H1 (cell line): Measurements from ENCODE around the gene KRT77. TPM values are rescaled to one million over a fixed set of nuclear protein-coding genes. Genes with fewer than 3 reads are reported as not detected.

Source experiments
- CTCF ChIA-PET: fragments of 300-600 bp; sonication (Branson Sonifier 250); formaldehyde crosslinking; loops from one replicate; lab custom pipeline; 2021; ENCODE audit not compliant: partially characterized antibody; lab: Charles Lee
- POLR2A ChIA-PET: fragments of 300-600 bp; sonication (Branson Sonifier 250); formaldehyde crosslinking; loops from one replicate; lab custom pipeline; 2021; ENCODE audit warnings: inconsistent platforms; ENCODE audit not compliant: partially characterized antibody; lab: Charles Lee
- DNase-seq, 2 experiments: peaks; one replicate each; pipeline versions ENCODE4 v3.0.0 to v3.0.0-alpha.2; 2010 to 2022; ENCODE audit warnings: low spot score in 2 of 2, low read depth in 1 of 2, mixed read lengths in 1 of 2
- FAIRE-seq: peaks from 2 replicates; lab custom pipeline; 2011; peaks lifted over from hg19 to GRCh38; lab: Jason Lieb, UNC
- H2AFZ ChIP-seq: 2 replicates; pipeline ENCODE4 v1.8.1; 2012; ENCODE audit warnings: low read length, inconsistent platforms
- H2AK5ac ChIP-seq: 2 replicates; pipeline ENCODE4 v1.6.1; 2013; ENCODE audit warnings: low read depth, low read length
- H2BK120ac ChIP-seq: replicated peaks from 2 replicates; pipeline ENCODE3; 2013; ENCODE audit warnings: low read depth, low read length, inconsistent platforms
- H2BK12ac ChIP-seq: 2 replicates; pipeline ENCODE4 v1.6.1; 2013; ENCODE audit warnings: low read depth, low read length
- H2BK15ac ChIP-seq: 2 replicates; pipeline ENCODE4 v1.6.1; 2013; ENCODE audit warnings: low read length
- H2BK20ac ChIP-seq: 2 replicates; pipeline ENCODE4 v1.6.1; 2013; ENCODE audit warnings: low read length
- H2BK5ac ChIP-seq: 2 replicates; pipeline ENCODE4 v1.6.1; 2013; ENCODE audit warnings: low read depth, low read length
- H3K14ac ChIP-seq: 2 replicates; pipeline ENCODE4 v1.6.1; 2013; ENCODE audit warnings: inconsistent platforms; ENCODE audit not compliant: insufficient read length
- H3K18ac ChIP-seq: 2 replicates; pipeline ENCODE4 v1.6.1; 2013; ENCODE audit warnings: low read length; ENCODE audit errors: extremely low read depth
- H3K23ac ChIP-seq: 2 replicates; pipeline ENCODE4 v1.6.1; 2013; ENCODE audit warnings: inconsistent platforms; ENCODE audit not compliant: insufficient read length
- H3K23me2 ChIP-seq: 2 replicates; pipeline ENCODE4 v1.6.1; 2013; ENCODE audit warnings: low read depth, low read length
- H3K27ac ChIP-seq: 2 replicates; pipeline ENCODE4 v1.6.1; 2011; ENCODE audit warnings: low read depth, low read length, inconsistent platforms
- H3K27me3 ChIP-seq, 4 experiments: replicated peaks in 1 of 4; 1 replicate in 1 of 4; 2 replicates in 3 of 4; pipeline versions ENCODE4 v1.6.1 to v1.8.1; 2011 to 2013; ENCODE audit warnings: low read length in 3 of 4, mild to moderate bottlenecking in 3 of 4, inconsistent platforms in 2 of 4, mixed read lengths in 2 of 4, moderate library complexity in 1 of 4; ENCODE audit not compliant: control insufficient read depth in 3 of 4, insufficient read depth in 3 of 4; ENCODE audit errors: extremely low read depth in 1 of 4
- H3K36me3 ChIP-seq, 4 experiments: 2 replicates each; pipeline versions ENCODE4 v1.6.1 to v1.8.1; 2011 to 2013; ENCODE audit warnings: mild to moderate bottlenecking in 4 of 4, low read length in 3 of 4, moderate library complexity in 2 of 4, control low read depth in 1 of 4, inconsistent platforms in 1 of 4; ENCODE audit not compliant: insufficient read depth in 4 of 4, control insufficient read depth in 2 of 4
- H3K4ac ChIP-seq: replicated peaks from 2 replicates; pipeline ENCODE3; 2013; ENCODE audit warnings: low read length, low read depth, mixed read lengths, inconsistent platforms; ENCODE audit not compliant: insufficient read length
- H3K4me1 ChIP-seq, 4 experiments: replicated peaks in 1 of 4; 1 replicate in 1 of 4; 2 replicates in 3 of 4; pipeline versions ENCODE4 v1.6.1 to v1.8.1; 2011 to 2013; ENCODE audit warnings: low read length in 3 of 4, inconsistent platforms in 2 of 4, mixed read lengths in 1 of 4; ENCODE audit not compliant: insufficient read depth in 4 of 4, control insufficient read depth in 3 of 4
- H3K4me2 ChIP-seq, 2 experiments: 2 replicates each; pipeline versions ENCODE4 v1.6.1 to v1.8.1; 2011 to 2013; ENCODE audit warnings: low read depth in 2 of 2, low read length in 2 of 2, control low read depth in 1 of 2, inconsistent platforms in 1 of 2, mild to moderate bottlenecking in 1 of 2; ENCODE audit not compliant: insufficient read depth in 1 of 2
- H3K4me3 ChIP-seq, 4 experiments: fragments of 200-600, 300-600 bp in 1 of 4; sonication (generic), shearing (Covaris generic), sonication (Bioruptor Twin) in 1 of 4; 2 replicates each; pipeline versions ENCODE4 v1.5.1 to v1.8.1; 2011 to 2016; ENCODE audit warnings: low read length in 4 of 4, low read depth in 3 of 4, control low read depth in 2 of 4, inconsistent platforms in 2 of 4, mild to moderate bottlenecking in 2 of 4, mixed read lengths in 1 of 4, moderate library complexity in 1 of 4; ENCODE audit not compliant: insufficient read depth in 2 of 4; ENCODE audit errors: extremely low read depth in 1 of 4
- H3K56ac ChIP-seq: replicated peaks from 2 replicates; pipeline ENCODE3; 2013; ENCODE audit warnings: low read depth, mild to moderate bottlenecking, mixed read lengths, low read length, inconsistent platforms; ENCODE audit not compliant: insufficient read length
- H3K79me1 ChIP-seq: 2 replicates; pipeline ENCODE4 v1.6.1; 2013; ENCODE audit warnings: low read depth, low read length, control low read depth
- H3K79me2 ChIP-seq, 2 experiments: 2 replicates each; pipeline versions ENCODE4 v1.6.1 to v1.8.1; 2012 to 2013; ENCODE audit warnings: low read length in 2 of 2, mild to moderate bottlenecking in 2 of 2, inconsistent platforms in 1 of 2; ENCODE audit not compliant: insufficient read depth in 2 of 2, control insufficient read depth in 1 of 2
- H3K9ac ChIP-seq, 4 experiments: replicated peaks in 1 of 4; 1 replicate in 1 of 4; 2 replicates in 3 of 4; pipeline versions ENCODE4 v1.6.1 to v1.8.1; 2011 to 2013; ENCODE audit warnings: low read depth in 3 of 4, low read length in 3 of 4, control low read depth in 2 of 4, mild to moderate bottlenecking in 2 of 4, moderate library complexity in 2 of 4, inconsistent platforms in 1 of 4; ENCODE audit errors: extremely low read depth in 1 of 4
- H3K9me3 ChIP-seq, 2 experiments: 2 replicates each; pipeline versions ENCODE4 v1.6.1 to v1.8.1; 2012 to 2013; ENCODE audit warnings: mild to moderate bottlenecking in 2 of 2, moderate library complexity in 2 of 2, control low read depth in 1 of 2, inconsistent platforms in 1 of 2, low read depth in 1 of 2, low read length in 1 of 2, mixed read lengths in 1 of 2; ENCODE audit not compliant: insufficient read depth in 2 of 2
- H4K20me1 ChIP-seq, 2 experiments: replicated peaks in 1 of 2; 2 replicates each; pipeline versions ENCODE3 to v1.8.1; 2011 to 2013; ENCODE audit warnings: inconsistent platforms in 2 of 2, low read length in 2 of 2, mild to moderate bottlenecking in 1 of 2; ENCODE audit not compliant: insufficient read depth in 2 of 2, control insufficient read depth in 1 of 2
- H4K5ac ChIP-seq: 2 replicates; pipeline ENCODE4 v1.6.1; 2013; ENCODE audit warnings: low read length, low read depth, mixed read lengths, inconsistent platforms; ENCODE audit not compliant: insufficient read length
- H4K8ac ChIP-seq: 2 replicates; pipeline ENCODE4 v1.8.0; 2013; ENCODE audit warnings: mild to moderate bottlenecking, moderate library complexity, low read length, inconsistent platforms; ENCODE audit not compliant: insufficient read depth; ENCODE audit errors: extremely low read depth
- H4K91ac ChIP-seq: replicated peaks from 2 replicates; pipeline ENCODE3; 2013; ENCODE audit warnings: low read length, mixed read lengths, inconsistent platforms; ENCODE audit not compliant: insufficient read length
- ASH2L ChIP-seq: fragments of 200-600, 300-600 bp; sonication (generic); IDR thresholded peaks from one replicate; pipeline ENCODE4 v1.7.1; 2017; ENCODE audit warnings: low read length
- ATF2 ChIP-seq: IDR thresholded peaks from 2 replicates; pipeline ENCODE4 v1.6.1; 2012; ENCODE audit warnings: low read length, inconsistent platforms
- CBX8 ChIP-seq: fragments of 300-800, 300-1000 bp; sonication (generic); IDR thresholded peaks from 2 replicates; pipeline ENCODE4 v1.7.1; 2016; ENCODE audit warnings: low read depth, low read length, borderline replicate concordance
- E2F6 ChIP-seq: IDR thresholded peaks from 2 replicates; pipeline ENCODE4 v1.6.1; 2012; ENCODE audit warnings: inconsistent platforms
- KDM4A ChIP-seq: IDR thresholded peaks from one replicate; pipeline ENCODE4 v1.7.1; 2012; ENCODE audit warnings: low read depth, mild to moderate bottlenecking, moderate library complexity, low read length, inconsistent platforms; ENCODE audit not compliant: severe bottlenecking
- KDM5A ChIP-seq: fragments of 200-600 bp; IDR thresholded peaks from 2 replicates; pipeline ENCODE4 v1.7.1; 2012; ENCODE audit warnings: mild to moderate bottlenecking, low read length, inconsistent platforms, mixed read lengths
- POLR2AphosphoS5 ChIP-seq: IDR thresholded peaks from 2 replicates; pipeline ENCODE4 v1.6.1; 2011; ENCODE audit warnings: low read depth, low read length
- RNF2 ChIP-seq: fragments of 200-900, 300-1000 bp; sonication (generic); IDR thresholded peaks from 2 replicates; pipeline ENCODE4 v1.7.1; 2016; ENCODE audit warnings: borderline replicate concordance, low read depth, mild to moderate bottlenecking, antibody characterized with exemption, low read length; ENCODE audit not compliant: poor library complexity, severe bottlenecking; ENCODE audit errors: missing control alignments
- SP4 ChIP-seq: IDR thresholded peaks from 2 replicates; pipeline ENCODE4 v1.6.1; 2012; ENCODE audit warnings: low read length, inconsistent platforms
- SRF ChIP-seq: IDR thresholded peaks from 2 replicates; pipeline ENCODE4 v1.6.1; 2011; ENCODE audit warnings: mild to moderate bottlenecking, low read depth, low read length, moderate library complexity
- TAF1 ChIP-seq: IDR thresholded peaks from 2 replicates; pipeline ENCODE4 v1.6.1; 2011; ENCODE audit warnings: mild to moderate bottlenecking, low read depth, low read length
- TAF7 ChIP-seq: optimal IDR thresholded peaks from 2 replicates; pipeline ENCODE3; 2011; ENCODE audit warnings: low read depth, mild to moderate bottlenecking, inconsistent platforms, low read length, moderate library complexity, borderline replicate concordance
- YY1 ChIP-seq: IDR thresholded peaks from 2 replicates; pipeline ENCODE4 v1.6.1; 2011; ENCODE audit warnings: low read depth, mild to moderate bottlenecking, low read length
- polyA plus RNA-seq, 7 experiments: library from polyadenylated mRNA; depleted of rRNA in 3 of 7; stranded (reverse) in 5 of 7; unstranded in 2 of 7; fragments of >200 nt in 5 of 7; fragments of 200-250 nt in 2 of 7; gene quantifications; 1 replicate in 5 of 7; 2 replicates in 1 of 7; 4 replicates in 1 of 7; pipeline versions ENCODE4 v1.2.1 to v1.2.3, GENCODE V29; 2011 to 2013; ENCODE audit warnings: missing spikeins in 2 of 7, mixed read lengths in 2 of 7
- total RNA-seq: library from RNA; stranded (reverse); fragmentation: NEBNext Ultra II Directional; extraction: Animal tissue kit (Norgen Biotek cat#: 25700); gene quantifications from 2 replicates; pipeline ENCODE4 v1.2.1, GENCODE V29; 2021

KRT77 gene
- total and polyA plus RNA-seq, 2 of the 8 experiments (the other 6 are each of a cell fraction or from before 2014, with no cell fraction given) = 0.02 TPM; not detected in 1

GRCh38 chr12:52669426-52669825 is 33.9 kb downstream of the KRT77 start:
- CTCF ChIA-PET = no interaction called here

More at GRCh38 chr12:52669426-52669825, 33.9 kb downstream of the KRT77 start:
- Histone ChIP-seq H3K4me3 (no peak overlapping the region), H4K20me1 (no peaks in the 10 kb centered on the region), H3K56ac (no peak overlapping the region), H3K27ac (no peak overlapping the region), H3K36me3 (no peaks in the 10 kb centered on the region), H2BK120ac (no peak overlapping the region), H3K9ac (no peak overlapping the region), H3K18ac (no peak overlapping the region), H3K4me1 (no peaks in the 10 kb centered on the region), H2AK5ac (no peak overlapping the region), H3K79me2 (no peaks in the 10 kb centered on the region), H3K79me1 (no peaks in the 10 kb centered on the region), H3K9me3 (no peaks in the 10 kb centered on the region), H3K4me2 (no peak overlapping the region), H3K27me3 (no peaks in the 10 kb centered on the region; a peak in 1 of 7 replicates), H4K8ac (no peak overlapping the region), H3K23ac (no peak overlapping the region), H2BK20ac (no peak overlapping the region), H4K91ac (no peak overlapping the region), H2AFZ (no peak overlapping the region), H3K14ac (no peak overlapping the region), H3K4ac (no peak overlapping the region), H2BK12ac (no peak overlapping the region), H2BK15ac (no peak overlapping the region), H2BK5ac (no peak overlapping the region), H3K23me2 (no peaks in the 10 kb centered on the region; the same call in 1 of the 2 replicates), H4K5ac (no peak overlapping the region)
- POLR2A ChIA-PET = no interaction called here
- no peak for TF ChIP-seq TAF1
- no peak for TF ChIP-seq SRF
- no peak for TF ChIP-seq ATF2
- no peak for TF ChIP-seq KDM5A
- TF ChIP-seq CBX8 = no peak
- no peak for TF ChIP-seq SP4
- no peak for TF ChIP-seq E2F6
- no peak for TF ChIP-seq ASH2L
- no peak for TF ChIP-seq KDM4A
- no peak for TF ChIP-seq RNF2
- no peak for TF ChIP-seq POLR2AphosphoS5
- TF ChIP-seq YY1 = no peak
- no peak for TF ChIP-seq TAF7
- DNase-seq (no peak), FAIRE-seq (no peak)
